Endothelial cell of umbilical vein (primary cell): ENCODE data around the gene CAMKV. TPM values are rescaled to one million over a fixed set of nuclear protein-coding genes. Genes with fewer than 3 reads are reported as not detected.

Experiments
- BruUV-seq: library from RNA; stranded (reverse); fragments of 400-500 nt; replicated peaks from 2 replicates; lab custom pipeline; 2021; lab: Mats Ljungman, UMichigan
- CTCF ChIA-PET: fragments of 300-600, 350-600 bp; sonication (Branson Sonifier 250); formaldehyde crosslinking; loops from one replicate; lab custom pipeline; 2021; ENCODE audit warnings: antibody characterized with exemption, inconsistent platforms; lab: Charles Lee
- POLR2A ChIA-PET: fragments of 300-600, 350-600 bp; sonication (Branson Sonifier 250); formaldehyde crosslinking; loops from one replicate; lab custom pipeline; 2021; ENCODE audit warnings: antibody characterized with exemption, inconsistent platforms; lab: Charles Lee
- DNase-seq: peaks from one replicate; pipeline ENCODE4 v3.0.0-alpha.2; 2011; ENCODE audit warnings: low read depth, low spot score
- FAIRE-seq: peaks from 2 replicates; lab custom pipeline; 2011; peaks lifted over from hg19 to GRCh38; lab: Jason Lieb, UNC
- H2AFZ ChIP-seq: 2 replicates; pipeline ENCODE4 v1.6.0; 2012; ENCODE audit warnings: low read depth, low read length, control low read depth, inconsistent platforms
- H3K27ac ChIP-seq: 2 replicates; pipeline ENCODE4 v1.5.1; 2011; ENCODE audit warnings: low read depth, mild to moderate bottlenecking, control low read depth, low read length, moderate library complexity; ENCODE audit not compliant: insufficient read depth
- H3K27me3 ChIP-seq, 2 experiments: 2 replicates each; pipeline versions ENCODE4 v1.6.0 to v1.6.1; 2011; ENCODE audit warnings: low read length in 2 of 2, mixed read lengths in 1 of 2; ENCODE audit not compliant: control insufficient read depth in 2 of 2, insufficient read depth in 2 of 2
- H3K36me3 ChIP-seq, 2 experiments: 2 replicates in 1 of 2; 3 replicates in 1 of 2; pipeline ENCODE4 v1.5.1; 2011; ENCODE audit warnings: low read length in 2 of 2, mild to moderate bottlenecking in 1 of 2, moderate library complexity in 1 of 2; ENCODE audit not compliant: control insufficient read depth in 2 of 2, insufficient read depth in 2 of 2; ENCODE audit errors: extremely low read depth in 1 of 2
- H3K4me1 ChIP-seq: 3 replicates; pipeline ENCODE4 v1.5.1; 2011; ENCODE audit warnings: mild to moderate bottlenecking, low read length; ENCODE audit not compliant: control insufficient read depth, insufficient read depth; ENCODE audit errors: extremely low read depth
- H3K4me2 ChIP-seq: 2 replicates; pipeline ENCODE4 v1.6.1; 2011; ENCODE audit warnings: low read length, control low read depth, mixed read lengths; ENCODE audit not compliant: insufficient read depth
- H3K4me3 ChIP-seq, 3 experiments: fragments of 200-600 bp in 1 of 3; sonication (generic), shearing (Covaris generic) in 1 of 3; replicated peaks in 1 of 3; 2 replicates each; pipeline ENCODE4 v1.5.1; 2011 to 2016; ENCODE audit warnings: control low read depth in 3 of 3, low read length in 3 of 3, mild to moderate bottlenecking in 2 of 3, inconsistent platforms in 1 of 3, low read depth in 1 of 3, moderate library complexity in 1 of 3; ENCODE audit not compliant: insufficient read depth in 1 of 3
- H3K79me2 ChIP-seq: 2 replicates; pipeline ENCODE4 v1.6.0; 2012; ENCODE audit warnings: low read length, inconsistent platforms; ENCODE audit not compliant: control insufficient read depth, insufficient read depth
- H3K9ac ChIP-seq: replicated peaks from 2 replicates; pipeline ENCODE3; 2011; ENCODE audit warnings: low read length, control low read depth; ENCODE audit not compliant: insufficient read depth; ENCODE audit errors: extremely low read depth
- H3K9me1 ChIP-seq: replicated peaks from 3 replicates; pipeline ENCODE4 v1.6.0; 2011; ENCODE audit warnings: mild to moderate bottlenecking, low read length; ENCODE audit not compliant: control insufficient read depth, insufficient read depth; ENCODE audit errors: extremely low read depth
- H3K9me3 ChIP-seq: replicated peaks from 2 replicates; pipeline ENCODE4 v1.5.1; 2012; ENCODE audit warnings: low read length, inconsistent platforms; ENCODE audit not compliant: control insufficient read depth, insufficient read depth
- H4K20me1 ChIP-seq: replicated peaks from 2 replicates; pipeline ENCODE3; 2011; ENCODE audit warnings: mild to moderate bottlenecking, low read length; ENCODE audit not compliant: control insufficient read depth, insufficient read depth; ENCODE audit errors: extremely low read depth
- EZH2 ChIP-seq: IDR thresholded peaks from 2 replicates; pipeline ENCODE4 v1.6.1; 2012; ENCODE audit warnings: borderline replicate concordance, low read depth, mild to moderate bottlenecking, moderate library complexity, low read length, inconsistent platforms; ENCODE audit not compliant: severe bottlenecking
- FOS ChIP-seq: IDR thresholded peaks from 2 replicates; pipeline ENCODE4 v1.6.1; 2011; ENCODE audit warnings: mild to moderate bottlenecking, low read length, moderate library complexity, borderline replicate concordance; ENCODE audit not compliant: insufficient read depth
- GATA2 ChIP-seq: IDR thresholded peaks from 2 replicates; pipeline ENCODE4 v1.7.0; 2011; ENCODE audit warnings: low read depth, mild to moderate bottlenecking, moderate library complexity, mixed read lengths, low read length; ENCODE audit not compliant: insufficient read length, insufficient read depth
- JUN ChIP-seq: IDR thresholded peaks from 2 replicates; pipeline ENCODE4 v1.6.1; 2011; ENCODE audit warnings: borderline replicate concordance, low read depth; ENCODE audit not compliant: insufficient read length, insufficient read depth
- MAX ChIP-seq: IDR thresholded peaks from 2 replicates; pipeline ENCODE4 v1.6.1; 2011; ENCODE audit not compliant: insufficient read depth, insufficient read length
- MYC ChIP-seq: IDR thresholded peaks from one replicate; pipeline ENCODE4 v1.6.1; 2011; ENCODE audit warnings: mild to moderate bottlenecking, low read depth, low read length
- POLR2A ChIP-seq: IDR thresholded peaks from 2 replicates; pipeline ENCODE4 v1.6.1; 2012; ENCODE audit warnings: low read depth, mild to moderate bottlenecking, control low read depth, low read length
- POLR2AphosphoS5 ChIP-seq: IDR thresholded peaks from 2 replicates; pipeline ENCODE4 v1.6.1; 2012; ENCODE audit warnings: low read depth, mild to moderate bottlenecking, control low read depth, low read length, moderate library complexity; ENCODE audit not compliant: insufficient read depth
- dilution Hi-C: fragments of 300-500 bp; cut with MboI; formaldehyde crosslinking; loops from one replicate; pipeline ENCODE4 v1.15.0; 2019; ENCODE audit warnings: low sequenced_read_pairs; ENCODE audit not compliant: extremely low pct_ligation_motif_present
- intact Hi-C: fragments of 100-400 bp; cut with micrococcal nuclease; formaldehyde crosslinking; loops from one replicate; pipeline ENCODE4 v1.10.0; 2022
- polyA plus RNA-seq, 4 experiments: library from polyadenylated mRNA; depleted of rRNA in 3 of 4; stranded (reverse) in 3 of 4; unstranded in 1 of 4; fragments of >200 nt; gene quantifications; 2 replicates each; pipeline versions ENCODE4 v1.2.1 to v1.2.3, GENCODE V29; 2011 to 2012; ENCODE audit warnings: missing spikeins in 1 of 4
- total RNA-seq: library from RNA; stranded (reverse); gene quantifications from 2 replicates; pipeline ENCODE4 v1.2.3, GENCODE V29; 2021
- TF ChIP-seq, protein P1 (sequence below), 2 donors: IDR thresholded peaks; 1 replicate in 1 of 2; 2 replicates in 1 of 2; pipeline ENCODE4 v1.5.1; 2011; ENCODE audit warnings: low read length in 2 of 2, mild to moderate bottlenecking in 2 of 2, moderate library complexity in 2 of 2, control low read depth in 1 of 2, inconsistent platforms in 1 of 2, low read depth in 1 of 2; ENCODE audit not compliant: insufficient read depth in 1 of 2; ENCODE audit errors: extremely low read depth in 1 of 2

Gene CAMKV
- total and polyA plus RNA-seq, 2 donors (not counting 3 experiments of a cell fraction or from before 2014, with no cell fraction given), result not detected

GRCh38 chr3:49865198-49865784 lies 4.4 kb downstream of the CAMKV start:
- Histone ChIP-seq H3K36me3 (no peaks in the 10 kb centered on the region), H2AFZ (no peak overlapping the region), H3K79me2 (no peaks in the 10 kb centered on the region), H3K27me3 (peaks cover 21 to 31% of the 10 kb centered on the region in 2 experiments), H3K9me1 (no peaks in the 10 kb centered on the region), H4K20me1 (no peaks in the 10 kb centered on the region), H3K4me2 (no peak overlapping the region), H3K4me3 (no peak overlapping the region), H3K9me3 (no peaks in the 10 kb centered on the region), H3K4me1 (no peaks in the 10 kb centered on the region), H3K9ac (no peak overlapping the region), H3K27ac (no peak overlapping the region)
- FAIRE-seq (no peak), DNase-seq (no peak)
- intact Hi-C loops, result no loop called here
- BruUV-seq, result no TSS peak
- ChIA-PET POLR2A (no interaction called here), CTCF (no interaction called here)
- TF ChIP-seq JUN, result no peak
- TF ChIP-seq FOS, result no peak
- no peak for TF ChIP-seq GATA2
- TF ChIP-seq, protein P1, sequence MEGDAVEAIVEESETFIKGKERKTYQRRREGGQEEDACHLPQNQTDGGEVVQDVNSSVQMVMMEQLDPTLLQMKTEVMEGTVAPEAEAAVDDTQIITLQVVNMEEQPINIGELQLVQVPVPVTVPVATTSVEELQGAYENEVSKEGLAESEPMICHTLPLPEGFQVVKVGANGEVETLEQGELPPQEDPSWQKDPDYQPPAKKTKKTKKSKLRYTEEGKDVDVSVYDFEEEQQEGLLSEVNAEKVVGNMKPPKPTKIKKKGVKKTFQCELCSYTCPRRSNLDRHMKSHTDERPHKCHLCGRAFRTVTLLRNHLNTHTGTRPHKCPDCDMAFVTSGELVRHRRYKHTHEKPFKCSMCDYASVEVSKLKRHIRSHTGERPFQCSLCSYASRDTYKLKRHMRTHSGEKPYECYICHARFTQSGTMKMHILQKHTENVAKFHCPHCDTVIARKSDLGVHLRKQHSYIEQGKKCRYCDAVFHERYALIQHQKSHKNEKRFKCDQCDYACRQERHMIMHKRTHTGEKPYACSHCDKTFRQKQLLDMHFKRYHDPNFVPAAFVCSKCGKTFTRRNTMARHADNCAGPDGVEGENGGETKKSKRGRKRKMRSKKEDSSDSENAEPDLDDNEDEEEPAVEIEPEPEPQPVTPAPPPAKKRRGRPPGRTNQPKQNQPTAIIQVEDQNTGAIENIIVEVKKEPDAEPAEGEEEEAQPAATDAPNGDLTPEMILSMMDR (IDR thresholded peaks at IDR 0.05; ENCODE audit: extremely low read depth in 1 of 2, insufficient read depth in 1 of 2, low read depth in 1 of 2, low read length in 2 of 2), result no peak
- no peak for TF ChIP-seq MAX
- TF ChIP-seq MYC, result no peak
- TF ChIP-seq POLR2AphosphoS5, result no peak
- no peak for TF ChIP-seq EZH2
- TF ChIP-seq POLR2A, result no peak
- dilution Hi-C loops, result no loop called here
